DMS 273 treated with DMSO at 0.1 percent for 48 hours (cell line): ENCODE measurements around the gene ABCC6.
"Not testable (repeated sequence)": the region's sequence is repeated elsewhere in the genome, so short reads cannot be mapped to it uniquely, and the experiment has no call there.

Source experiments
- DNase-seq: peaks from one replicate; lab custom pipeline; 2025; lab: John Stamatoyannopoulos, UW

Gene ABCC6

GRCh38 chr16:16112450-16113053 is 110.7 kb downstream of the ABCC6 start:
- no peak for DNase-seq

GRCh38 chr16:16111639-16112038 is 111.7 kb downstream of the ABCC6 start:
- no peak for DNase-seq

- no peak for DNase-seq
Measured at GRCh38 chr16:16110111-16110490, 113.2 kb downstream of the ABCC6 start.

- no peak for DNase-seq
Measured at GRCh38 chr16:16109453-16110110, 113.7 kb downstream of the ABCC6 start.

GRCh38 chr16:16108759-16109158 is 114.5 kb downstream of the ABCC6 start:
- DNase-seq, result no peak

- no peak for DNase-seq
Measured at GRCh38 chr16:16107839-16108238, 115.5 kb downstream of the ABCC6 start.

GRCh38 chr16:16106466-16106865 is 116.8 kb downstream of the ABCC6 start:
- no peak for DNase-seq

- no peak for DNase-seq
Measured at GRCh38 chr16:16105646-16106045, 117.6 kb downstream of the ABCC6 start.

GRCh38 chr16:16104804-16105141 is 118.5 kb downstream of the ABCC6 start:
- DNase-seq, result not testable (repeated sequence)

GRCh38 chr16:16104132-16104803 is 119.0 kb downstream of the ABCC6 start:
- not testable (repeated sequence) for DNase-seq

GRCh38 chr16:16102738-16103137 is 120.6 kb downstream of the ABCC6 start:
- DNase-seq, result no peak

- DNase-seq, result no peak
Measured at GRCh38 chr16:16101585-16101984, 121.7 kb downstream of the ABCC6 start.

- no peak for DNase-seq
Measured at GRCh38 chr16:16100631-16101030, 122.7 kb downstream of the ABCC6 start.

GRCh38 chr16:16099320-16099719 is 124.0 kb downstream of the ABCC6 start:
- no peak for DNase-seq
